Measurements from ENCODE around the gene NRL. TPM values are rescaled to one million over a fixed set of nuclear protein-coding genes. Genes with fewer than 3 reads are reported as not detected.
A peak's percentile ranks its signal among the peaks of the same experiment; 100 is the strongest.
"Not testable (repeated sequence)": the region's sequence is repeated elsewhere in the genome, so short reads cannot be mapped to it uniquely, and the experiment has no call there.

Gene NRL
- total RNA-seq, 1 donor from 2014 or later, result 0.48 TPM

- H3K27me3 Mint-ChIP-seq (ENCODE audit: low read depth, unreplicated experiment), result no peaks in the 10 kb centered on the region
- Histone ChIP-seq H3K27me3 (ENCODE audit: insufficient read depth, low read length) (no peaks in the 10 kb centered on the region), H3K9me3 (ENCODE audit: insufficient read depth, low read depth, low read length) (no peaks in the 10 kb centered on the region), H3K4me2 (ENCODE audit: low read length) (no peak overlapping the region), H2AFZ (ENCODE audit: low read depth, low read length) (peak overlapping the region; percentile 7), H3K4me3 (ENCODE audit: insufficient read depth, low read depth, low read length) (no peak overlapping the region), H3K36me3 (ENCODE audit: insufficient read depth, low read length) (no peaks in the 10 kb centered on the region), H4K20me1 (ENCODE audit: insufficient read depth, low read length) (no peaks in the 10 kb centered on the region), H3K9ac (ENCODE audit: low read length) (no peak overlapping the region), H3K79me2 (ENCODE audit: insufficient read depth, low read length) (no peaks in the 10 kb centered on the region), H3K27ac (ENCODE audit: low read depth, low read length) (no peak overlapping the region), H3K4me1 (ENCODE audit: insufficient read depth, low read length) (peaks cover 2% of the 10 kb centered on the region)
- H3K4me1 Mint-ChIP-seq (ENCODE audit: low read depth, unreplicated experiment), result peaks cover 3% of the 10 kb centered on the region
- DNase-seq (ENCODE audit: low read depth), result no peak
- peak overlapping the region; percentile 0 for H3K27ac Mint-ChIP-seq (ENCODE audit: unreplicated experiment)
- no peak overlapping the region for H3K4me3 Mint-ChIP-seq (ENCODE audit: unreplicated experiment)
- no peaks in the 10 kb centered on the region for H3K9me3 Mint-ChIP-seq (ENCODE audit: unreplicated experiment)
- H3K36me3 Mint-ChIP-seq (ENCODE audit: low read depth, unreplicated experiment), result peaks cover 16% of the 10 kb centered on the region
- no peak for TF ChIP-seq CTCF (IDR thresholded peaks at IDR 0.05; ENCODE audit: insufficient read depth, low read depth, low read length)
- TF ChIP-seq EZH2 (IDR thresholded peaks at IDR 0.05; ENCODE audit: insufficient read depth, low read length), result no peak
- peak; percentile 39 for FAIRE-seq
Observed at GRCh38 chr14:24108336-24108874, 6.3 kb downstream of the NRL start.

- H3K27ac ChIP-seq (ENCODE audit: low read depth, low read length), result no peak overlapping the region
- H3K27ac Mint-ChIP-seq (ENCODE audit: unreplicated experiment), result no peak overlapping the region
Observed at GRCh38 chr14:24106672-24107271, 8.0 kb downstream of the NRL start.

GRCh38 chr14:24105609-24106239 is 9.0 kb downstream of the NRL start:
- not testable (repeated sequence) for H3K27ac Mint-ChIP-seq (ENCODE audit: unreplicated experiment); FAIRE-seq

More at GRCh38 chr14:24106672-24107271, 8.0 kb downstream of the NRL start:
- H3K36me3 Mint-ChIP-seq (ENCODE audit: low read depth, unreplicated experiment), result peaks cover 27% of the 10 kb centered on the region
- Histone ChIP-seq H3K79me2 (ENCODE audit: insufficient read depth, low read length) (no peaks in the 10 kb centered on the region), H3K4me1 (ENCODE audit: insufficient read depth, low read length) (no peaks in the 10 kb centered on the region), H3K9ac (ENCODE audit: low read length) (no peak overlapping the region), H2AFZ (ENCODE audit: low read depth, low read length) (no peak overlapping the region), H3K36me3 (ENCODE audit: insufficient read depth, low read length) (no peaks in the 10 kb centered on the region), H4K20me1 (ENCODE audit: insufficient read depth, low read length) (no peaks in the 10 kb centered on the region), H3K27me3 (ENCODE audit: insufficient read depth, low read length) (no peaks in the 10 kb centered on the region), H3K4me3 (ENCODE audit: insufficient read depth, low read depth, low read length) (no peak overlapping the region), H3K9me3 (ENCODE audit: insufficient read depth, low read depth, low read length) (no peaks in the 10 kb centered on the region), H3K4me2 (ENCODE audit: low read length) (no peak overlapping the region)
- H3K9me3 Mint-ChIP-seq (ENCODE audit: unreplicated experiment), result no peaks in the 10 kb centered on the region
- H3K27me3 Mint-ChIP-seq (ENCODE audit: low read depth, unreplicated experiment), result no peaks in the 10 kb centered on the region
- peaks cover 3% of the 10 kb centered on the region for H3K4me1 Mint-ChIP-seq (ENCODE audit: low read depth, unreplicated experiment)
- no peak for TF ChIP-seq EZH2 (IDR thresholded peaks at IDR 0.05; ENCODE audit: insufficient read depth, low read length)
- TF ChIP-seq CTCF (IDR thresholded peaks at IDR 0.05; ENCODE audit: insufficient read depth, low read depth, low read length), result no peak
- DNase-seq (ENCODE audit: low read depth), result no peak
- no peak overlapping the region for H3K4me3 Mint-ChIP-seq (ENCODE audit: unreplicated experiment)
- no peak for FAIRE-seq

More at GRCh38 chr14:24105609-24106239, 9.0 kb downstream of the NRL start:
- H2AFZ ChIP-seq (ENCODE audit: low read depth, low read length); H4K20me1 ChIP-seq (ENCODE audit: insufficient read depth, low read length); H3K4me3 ChIP-seq (ENCODE audit: insufficient read depth, low read depth, low read length); H3K9me3 Mint-ChIP-seq (ENCODE audit: unreplicated experiment); H3K27ac ChIP-seq (ENCODE audit: low read depth, low read length); H3K4me3 Mint-ChIP-seq (ENCODE audit: unreplicated experiment); H3K27me3 ChIP-seq (ENCODE audit: insufficient read depth, low read length); H3K9me3 ChIP-seq (ENCODE audit: insufficient read depth, low read depth, low read length); H3K79me2 ChIP-seq (ENCODE audit: insufficient read depth, low read length); H3K4me2 ChIP-seq (ENCODE audit: low read length); H3K4me1 Mint-ChIP-seq (ENCODE audit: low read depth, unreplicated experiment); H3K4me1 ChIP-seq (ENCODE audit: insufficient read depth, low read length); DNase-seq (ENCODE audit: low read depth); H3K36me3 ChIP-seq (ENCODE audit: insufficient read depth, low read length); H3K27me3 Mint-ChIP-seq (ENCODE audit: low read depth, unreplicated experiment); H3K9ac ChIP-seq (ENCODE audit: low read length): not testable (repeated sequence)
- H3K36me3 Mint-ChIP-seq (ENCODE audit: low read depth, unreplicated experiment), result peaks cover 30% of the 10 kb centered on the region
